Measurements from ENCODE around the gene ATRIP. TPM values are rescaled to one million over a fixed set of nuclear protein-coding genes. Genes with fewer than 3 reads are reported as not detected.
"Not testable (repeated sequence)": the region's sequence is repeated elsewhere in the genome, so short reads cannot be mapped to it uniquely, and the experiment has no call there.

ATRIP gene
- total RNA-seq, 1 donor from 2014 or later: 4.8 TPM

DNA sequence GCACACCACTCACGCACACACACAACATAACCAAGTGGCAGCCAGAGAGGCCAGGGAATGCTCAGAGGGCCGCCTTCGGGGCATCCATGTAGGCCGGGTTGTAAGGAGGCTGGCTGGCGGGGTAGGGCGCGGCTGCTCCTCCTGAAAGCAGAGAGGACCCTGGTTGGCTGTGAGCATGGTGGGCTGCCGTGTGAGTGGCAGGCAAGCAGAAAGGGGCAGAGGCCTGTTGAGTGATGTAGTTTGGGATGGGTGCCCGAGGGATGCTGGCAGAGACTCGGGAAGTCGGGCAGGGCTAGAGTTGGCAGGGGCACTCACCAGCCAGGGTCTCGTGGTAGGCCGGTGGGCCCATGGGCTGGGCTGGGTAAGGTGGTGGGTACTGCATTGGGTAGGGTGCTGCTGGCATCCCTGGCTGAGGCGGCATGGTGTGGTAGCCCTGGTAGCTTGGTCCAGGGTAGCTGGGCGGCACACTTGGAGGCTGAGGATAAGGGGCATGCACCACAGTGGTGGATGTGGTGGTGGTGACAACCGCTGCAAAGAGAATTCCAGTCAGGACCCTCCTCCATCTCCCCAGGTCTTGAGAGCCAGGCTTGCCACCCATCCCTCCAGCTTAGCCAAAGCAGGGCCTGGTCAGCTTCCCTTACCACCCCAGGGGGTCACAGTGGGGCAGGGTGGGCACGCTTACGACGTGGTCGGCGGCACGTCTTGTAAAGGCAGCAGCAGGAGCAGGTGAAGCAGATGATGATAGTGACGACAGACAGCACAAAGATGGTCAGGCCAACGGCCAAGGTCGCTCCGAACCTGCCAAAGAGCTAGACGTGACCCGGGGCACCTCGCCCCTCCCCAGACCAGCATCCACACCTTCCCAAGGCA lies 22.7 kb downstream of the ATRIP start:
- DNase-seq: no peak

- no peak for DNase-seq
Measured at GRCh38 chr3:48470286-48470685, 23.7 kb downstream of the ATRIP start.

DNA sequence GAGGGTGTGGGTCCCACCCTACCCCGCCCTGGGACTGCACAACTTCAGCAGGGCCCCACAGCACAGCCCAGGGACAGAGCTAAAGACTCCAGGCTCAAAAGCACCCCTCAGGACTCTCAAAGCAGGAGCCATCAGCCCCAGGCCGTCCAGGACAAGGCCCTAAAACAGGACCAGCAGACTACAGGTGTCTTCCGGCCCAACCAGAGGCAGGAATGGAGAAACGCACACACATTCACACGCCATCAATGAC lies 26.1 kb downstream of the ATRIP start:
- peak; percentile 79 for DNase-seq

- DNase-seq: peak; percentile 90
Measured at GRCh38 chr3:48472923-48473616, 26.5 kb downstream of the ATRIP start.

- peak; percentile 47 for DNase-seq
Measured at GRCh38 chr3:48473617-48473952, 27.0 kb downstream of the ATRIP start.

- DNase-seq: not testable (repeated sequence)
Measured at GRCh38 chr3:48474031-48474430, 27.5 kb downstream of the ATRIP start.

DNA sequence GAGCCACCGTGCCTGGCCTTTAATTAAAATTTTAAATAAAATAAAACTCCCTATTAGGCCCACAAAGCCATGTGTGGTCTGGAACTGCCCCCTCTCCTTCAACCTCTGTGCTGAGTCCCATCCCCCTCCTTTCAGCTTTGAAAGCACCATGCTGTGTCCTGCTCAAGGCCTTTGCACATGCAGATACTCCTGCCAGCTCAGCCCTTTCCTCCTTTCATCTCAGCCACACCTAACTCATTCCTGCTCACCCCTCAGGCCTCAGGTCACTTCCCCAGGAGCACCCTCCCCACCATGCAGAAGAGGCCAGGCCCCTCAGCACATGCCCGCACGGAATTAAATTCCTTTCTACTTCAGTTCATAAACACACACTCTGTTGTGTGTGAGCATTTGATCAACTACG lies 28.1 kb downstream of the ATRIP start:
- no peak for DNase-seq

DNA sequence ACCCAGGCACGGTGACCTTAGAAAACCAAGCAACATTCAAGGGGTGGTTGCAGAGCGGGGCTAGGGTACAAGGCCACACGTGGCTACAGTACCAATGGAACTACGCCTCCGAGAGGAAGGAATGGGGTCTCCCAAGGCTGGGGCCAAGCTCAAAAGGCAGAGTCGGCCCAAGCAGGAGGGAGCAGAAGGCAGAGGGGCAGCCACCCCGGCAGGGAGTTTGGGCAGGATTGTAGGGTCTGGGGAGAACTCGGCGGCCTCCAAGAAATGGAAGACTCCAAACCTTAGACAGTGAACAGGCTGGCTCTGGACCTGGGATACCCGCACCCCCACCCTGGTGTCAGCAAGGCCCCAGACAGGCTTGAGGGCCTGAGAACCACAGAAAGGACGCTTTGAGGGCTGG lies 28.7 kb downstream of the ATRIP start:
- DNase-seq: no peak

DNA sequence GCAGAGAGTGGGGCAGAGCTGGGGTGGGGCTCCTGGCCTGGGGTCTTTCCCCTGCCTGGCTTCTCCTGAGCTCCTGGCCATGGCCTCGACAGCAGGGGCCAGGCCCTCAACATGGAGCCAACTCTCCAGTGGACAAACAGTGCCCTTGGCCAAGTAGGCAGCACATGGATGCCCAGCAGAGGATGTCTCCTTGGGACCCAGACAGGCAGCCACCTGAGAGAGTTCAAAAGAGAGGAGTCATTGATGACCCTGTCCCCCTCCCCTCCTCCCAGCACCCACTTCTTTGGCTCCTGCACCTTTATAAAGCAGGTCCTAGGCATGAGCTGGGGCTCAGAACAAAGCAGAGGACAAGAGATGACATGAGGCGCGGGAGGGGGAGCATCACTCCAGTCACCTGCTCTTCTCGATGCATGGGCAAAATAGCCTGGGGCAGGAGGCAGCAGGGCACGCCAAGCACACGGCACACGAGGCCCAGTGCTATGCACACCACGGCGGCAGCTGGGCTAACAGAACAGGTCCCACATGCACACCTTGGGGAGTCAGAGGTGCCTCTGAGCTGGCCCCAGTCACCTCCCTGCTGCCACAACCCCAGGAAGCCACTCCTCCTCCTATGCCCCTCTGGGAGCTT lies 30.0 kb downstream of the ATRIP start:
- DNase-seq: no peak

GRCh38 chr3:48477959-48478520 lies 31.5 kb downstream of the ATRIP start:
- no peak for DNase-seq

DNA sequence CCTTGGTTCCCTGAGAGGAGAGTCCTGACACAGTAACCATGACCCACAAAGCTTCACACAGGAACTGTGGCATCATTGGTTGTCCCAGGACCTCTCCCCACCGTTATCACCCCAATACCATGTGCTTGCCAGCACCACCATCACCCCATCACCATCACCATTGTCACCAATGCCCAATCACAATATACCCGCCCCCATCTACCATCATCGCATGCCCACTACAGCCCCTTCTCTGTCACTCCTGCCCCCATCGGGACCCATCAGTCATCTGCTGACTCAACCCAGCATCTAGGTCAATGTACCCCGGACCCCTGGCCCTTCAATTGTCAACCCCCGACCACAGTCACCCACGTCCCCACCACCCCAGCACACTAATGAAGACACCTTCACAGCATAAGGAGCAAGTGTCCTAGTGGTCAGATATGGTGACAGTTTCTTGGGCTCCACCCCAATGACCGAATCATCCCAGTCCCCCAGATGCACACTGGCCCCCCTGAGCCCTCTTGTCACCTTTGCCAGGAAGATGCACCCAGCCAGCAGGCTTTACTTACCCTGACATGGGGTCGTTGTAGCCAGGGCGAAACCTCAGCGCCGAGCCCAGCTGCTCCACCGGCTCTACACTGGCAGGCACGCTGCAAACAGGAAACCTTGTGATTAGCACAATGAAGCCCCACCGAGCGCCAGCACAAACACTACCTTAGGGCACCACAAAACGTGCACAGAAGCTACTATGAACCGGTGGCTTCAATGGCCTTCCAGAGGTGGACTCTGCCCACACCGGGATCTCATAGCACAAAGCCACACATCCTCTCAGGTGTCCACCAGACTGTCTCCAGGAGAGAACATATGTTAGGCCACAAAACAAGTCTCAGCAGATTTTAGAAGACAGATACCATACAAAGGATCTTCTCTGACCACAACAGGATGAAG lies 32.4 kb downstream of the ATRIP start:
- no peak for DNase-seq

GRCh38 chr3:48480891-48481290 lies 34.4 kb downstream of the ATRIP start:
- DNase-seq: not testable (repeated sequence)

DNA sequence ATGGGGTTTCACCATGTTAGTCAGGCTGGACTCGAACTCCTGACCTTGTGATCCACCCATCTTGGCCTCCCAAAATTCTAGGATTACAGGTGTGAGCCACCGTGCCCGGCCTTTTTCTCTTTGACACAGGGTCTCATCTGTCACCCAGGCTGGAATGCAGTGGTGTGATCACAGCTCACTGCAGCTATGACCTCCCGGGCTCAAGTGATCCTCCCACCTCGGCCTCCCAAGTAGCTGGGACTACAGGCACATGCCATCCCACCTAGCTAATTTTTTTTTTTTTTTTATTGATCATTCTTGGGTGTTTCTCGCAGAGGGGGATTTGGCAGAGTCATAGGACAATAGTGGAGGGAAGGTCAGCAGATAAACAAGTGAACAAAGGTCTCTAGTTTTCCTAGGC lies 36.3 kb downstream of the ATRIP start:
- not testable (repeated sequence) for DNase-seq

- no peak for DNase-seq
Measured at GRCh38 chr3:48486952-48487351, 40.4 kb downstream of the ATRIP start.

DNA sequence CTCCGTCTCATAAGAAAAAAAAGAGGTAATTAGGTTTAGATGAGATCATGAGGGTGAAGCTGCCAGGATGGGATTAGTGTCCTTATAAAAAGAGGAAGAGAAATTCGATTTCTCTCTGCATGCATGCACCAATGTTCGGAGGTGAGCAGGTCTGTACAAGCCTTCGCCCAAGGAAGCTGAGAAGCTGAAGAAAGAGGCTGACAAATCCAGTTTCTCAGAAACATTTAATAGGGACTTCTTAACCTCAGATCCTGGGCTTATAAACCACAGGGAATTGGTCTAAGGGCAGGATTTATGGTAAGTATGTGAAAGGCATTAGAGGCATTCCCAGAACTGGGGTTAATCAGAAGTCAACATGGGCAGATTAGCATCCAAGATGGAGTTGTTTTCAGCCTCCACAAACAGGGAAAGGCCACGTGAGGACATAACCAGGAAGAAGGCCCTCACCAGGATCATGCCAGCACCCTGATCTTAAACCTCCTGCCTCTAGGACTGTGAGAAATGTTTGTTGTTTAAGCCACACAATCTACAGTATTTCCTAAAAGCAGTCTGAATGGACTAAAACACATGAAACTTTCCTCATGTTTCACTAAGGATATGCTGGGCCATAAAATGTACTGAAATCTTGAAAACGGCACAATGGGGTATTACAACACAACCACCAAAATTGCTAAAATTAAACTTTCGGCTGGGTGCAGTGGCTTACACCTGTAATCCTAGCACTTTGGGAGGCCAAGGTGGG lies 46.1 kb downstream of the ATRIP start:
- DNase-seq: no peak

DNA sequence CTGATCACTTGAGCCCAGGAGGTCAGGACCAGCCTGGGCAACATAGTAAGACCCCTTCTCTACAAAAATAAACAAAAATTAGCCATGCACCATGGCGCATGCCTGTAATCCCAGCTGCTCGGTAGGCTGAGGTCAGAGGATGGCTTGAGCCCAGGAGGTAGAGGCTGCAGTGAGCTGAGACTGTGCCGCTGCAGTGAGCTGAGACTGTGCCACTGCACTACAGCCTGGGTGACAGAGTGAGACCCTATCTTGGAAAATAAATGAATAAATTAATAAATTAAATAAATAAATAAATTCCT lies 46.6 kb downstream of the ATRIP start:
- DNase-seq: no peak

GRCh38 chr3:48500656-48501055 lies 54.1 kb downstream of the ATRIP start:
- DNase-seq: no peak

DNA sequence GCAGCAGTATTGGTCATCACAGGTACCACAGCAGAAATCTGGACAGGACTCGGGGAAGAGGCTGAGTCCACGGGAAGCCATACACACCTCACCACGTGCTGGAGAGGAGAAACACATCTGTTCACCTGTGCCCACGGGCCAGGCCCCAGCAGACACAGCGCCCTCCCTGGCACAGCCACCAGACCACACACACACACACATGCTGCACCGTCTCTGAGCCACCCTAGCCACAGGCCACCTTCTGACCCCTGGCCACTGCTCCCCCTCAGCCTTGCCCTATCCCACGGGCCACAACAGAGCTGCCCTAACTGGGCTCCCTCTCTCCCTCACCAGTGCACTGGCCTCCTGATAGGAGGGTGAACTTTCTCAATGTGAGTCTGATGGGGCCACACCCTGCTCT lies 54.7 kb downstream of the ATRIP start:
- no peak for DNase-seq

DNA sequence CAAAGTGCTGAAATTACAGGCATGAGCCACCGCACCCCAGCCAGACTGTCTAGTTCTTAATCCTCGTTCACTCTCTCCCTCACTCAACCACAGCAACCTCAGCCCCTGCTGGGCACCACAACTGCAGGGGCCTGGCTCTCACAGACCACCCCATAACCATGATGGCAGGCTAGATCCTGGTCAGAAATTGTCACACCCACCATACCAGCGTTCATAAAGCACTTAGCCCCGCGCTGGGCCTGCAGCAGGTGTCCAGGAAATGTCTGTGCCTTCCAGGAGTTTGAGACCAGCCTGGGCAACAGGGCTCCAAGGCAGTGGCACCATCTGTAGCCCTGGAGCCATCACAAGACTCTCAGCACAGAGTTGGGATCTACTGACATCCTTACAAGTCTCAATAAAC lies 55.6 kb downstream of the ATRIP start:
- no peak for DNase-seq

GRCh38 chr3:48502728-48503168 lies 56.2 kb downstream of the ATRIP start:
- DNase-seq: no peak

- DNase-seq: no peak
Measured at GRCh38 chr3:48503401-48504050, 57.0 kb downstream of the ATRIP start.

Data from skin of body (tissue), 2 donors.